ENCODE measurements around the gene SSH2. TPM values are rescaled to one million over a fixed set of nuclear protein-coding genes. Genes with fewer than 3 reads are reported as not detected.

The SSH2 gene
- polyA plus RNA-seq, 1 experiment = 24.1 TPM

GRCh38 chr17:29618272-29619065 is 311.6 kb downstream of the SSH2 start:
- POLR2A ChIA-PET = no interaction called here
- Histone ChIP-seq H3K27ac (ENCODE audit: low read depth, low read length) (no peak overlapping the region), H3K9me3 (ENCODE audit: control insufficient read depth, insufficient read depth, low read length) (no peaks in the 10 kb centered on the region; the same call in 1 of the 2 replicates), H3K4me3 (ENCODE audit: low read depth, low read length) (no peak overlapping the region), H3K27me3 (ENCODE audit: control insufficient read depth, insufficient read depth, low read length) (no peaks in the 10 kb centered on the region)
- no peak for DNase-seq (ENCODE audit: low read depth, low spot score)
- CTCF ChIA-PET = interaction anchor here (0.7 to 3.3 kb wide), 19 partner anchors 9 to 475 kb away, joined by 3 to 47 read pairs (median 6); partner anchors contain the start of gene ANKRD13B
- TF ChIP-seq CTCF (IDR thresholded peaks at IDR 0.05; ENCODE audit: low read depth, low read length) = no peak; the same call in 1 of the 2 replicates

GRCh38 chr17:29617481-29618271 is 312.4 kb downstream of the SSH2 start:
- no peak for DNase-seq (ENCODE audit: low read depth, low spot score)
- peak; percentile 63 for TF ChIP-seq CTCF (IDR thresholded peaks at IDR 0.05; ENCODE audit: low read depth, low read length)
- POLR2A ChIA-PET = interaction anchor here (1.2 kb wide), 2 partner anchors 22 to 54 kb away, joined by 3 read pairs; no protein-coding TSS in a partner anchor
- Histone ChIP-seq H3K27me3 (ENCODE audit: control insufficient read depth, insufficient read depth, low read length) (no peaks in the 10 kb centered on the region), H3K27ac (ENCODE audit: low read depth, low read length) (peak overlapping the region; percentile 39), H3K4me3 (ENCODE audit: low read depth, low read length) (0 out of 2 replicates have a peak overlapping the region, but pooled peaks have one; percentile 4), H3K9me3 (ENCODE audit: control insufficient read depth, insufficient read depth, low read length) (peaks cover 4% of the 10 kb centered on the region; the same call in 1 of the 2 replicates)
- CTCF ChIA-PET = interaction anchor here (0.6 to 3.3 kb wide), 33 partner anchors 9 to 476 kb away, joined by 3 to 47 read pairs (median 5); partner anchors contain the start of gene ANKRD13B

GRCh38 chr17:29617125-29617480 is 312.9 kb downstream of the SSH2 start:
- peak; percentile 65 for TF ChIP-seq CTCF (IDR thresholded peaks at IDR 0.05; ENCODE audit: low read depth, low read length)
- POLR2A ChIA-PET = interaction anchor here (0.6 to 1.2 kb wide), 4 partner anchors 22 to 487 kb away, joined by 3 to 7 read pairs (median 3); no protein-coding TSS in a partner anchor
- CTCF ChIA-PET = interaction anchor here (0.5 to 3.3 kb wide), 34 partner anchors 8 to 491 kb away, joined by 3 to 47 read pairs (median 5); partner anchors contain the start of gene ANKRD13B
- Histone ChIP-seq H3K9me3 (ENCODE audit: control insufficient read depth, insufficient read depth, low read length) (peaks cover 9% of the 10 kb centered on the region; the same call in 1 of the 2 replicates), H3K4me3 (ENCODE audit: low read depth, low read length) (no peak overlapping the region), H3K27me3 (ENCODE audit: control insufficient read depth, insufficient read depth, low read length) (no peaks in the 10 kb centered on the region), H3K27ac (ENCODE audit: low read depth, low read length) (no peak overlapping the region)
- DNase-seq (ENCODE audit: low read depth, low spot score) = no peak

GRCh38 chr17:29616300-29617048 is 313.6 kb downstream of the SSH2 start:
- CTCF ChIA-PET = interaction anchor here (0.5 to 3.3 kb wide), 31 partner anchors 9 to 491 kb away, joined by 3 to 47 read pairs (median 5); partner anchors contain the start of gene ANKRD13B
- Histone ChIP-seq H3K4me3 (ENCODE audit: low read depth, low read length) (no peak overlapping the region), H3K27ac (ENCODE audit: low read depth, low read length) (no peak overlapping the region), H3K27me3 (ENCODE audit: control insufficient read depth, insufficient read depth, low read length) (no peaks in the 10 kb centered on the region), H3K9me3 (ENCODE audit: control insufficient read depth, insufficient read depth, low read length) (peaks cover 9% of the 10 kb centered on the region; the same call in 1 of the 2 replicates)
- no peak for TF ChIP-seq CTCF (IDR thresholded peaks at IDR 0.05; ENCODE audit: low read depth, low read length)
- no peak for DNase-seq (ENCODE audit: low read depth, low spot score)
- POLR2A ChIA-PET = interaction anchor here (0.6 to 1.2 kb wide), 5 partner anchors 23 to 488 kb away, joined by 3 to 7 read pairs (median 3); no protein-coding TSS in a partner anchor

Measured in AG04450 (cell line).